ENCODE data around the gene HM13.
"Not testable (repeated sequence)": the region's sequence is repeated elsewhere in the genome, so short reads cannot be mapped to it uniquely, and the experiment has no call there.

The HM13 gene

GRCh38 chr20:31593221-31594001 lies 79.2 kb downstream of the HM13 start:
- DNase-seq, result peak; percentile 44

GRCh38 chr20:31594002-31594557 lies 79.8 kb downstream of the HM13 start:
- no peak for DNase-seq

GRCh38 chr20:31594558-31595379 lies 80.5 kb downstream of the HM13 start:
- no peak for DNase-seq

- no peak for DNase-seq
These were observed 81.1 kb downstream of the HM13 start for GRCh38 chr20:31595380-31595653.

- no peak for DNase-seq
These were observed 81.6 kb downstream of the HM13 start for GRCh38 chr20:31595654-31596411.

- DNase-seq, result not testable (repeated sequence)
These were observed 82.1 kb downstream of the HM13 start for GRCh38 chr20:31596412-31596715.

GRCh38 chr20:31596831-31597480 lies 82.7 kb downstream of the HM13 start:
- no peak for DNase-seq

- DNase-seq, result no peak
These were observed 83.2 kb downstream of the HM13 start for GRCh38 chr20:31597481-31597855.

GRCh38 chr20:31602431-31602778 lies 88.2 kb downstream of the HM13 start:
- DNase-seq, result no peak

- DNase-seq, result peak; percentile 92
These were observed 88.7 kb downstream of the HM13 start for GRCh38 chr20:31602779-31603441.

- DNase-seq, result peak; percentile 90
These were observed 89.8 kb downstream of the HM13 start for GRCh38 chr20:31603822-31604566.

- DNase-seq, result no peak
These were observed 90.4 kb downstream of the HM13 start for GRCh38 chr20:31604567-31605030.

GRCh38 chr20:31605031-31605901 lies 91.0 kb downstream of the HM13 start, which contains the start of gene ID1:
ID1 (plus strand) TSS chr20:31605289; CDS start chr20:31605388, 99 bp downstream.
- DNase-seq, result peak; percentile 90

- peak; percentile 16 for DNase-seq
These were observed 91.9 kb downstream of the HM13 start for GRCh38 chr20:31605902-31606803.

- DNase-seq, result no peak
These were observed 92.8 kb downstream of the HM13 start for GRCh38 chr20:31606804-31607639.

GRCh38 chr20:31607640-31608250 lies 93.5 kb downstream of the HM13 start:
- no peak for DNase-seq

- DNase-seq, result no peak
These were observed 94.2 kb downstream of the HM13 start for GRCh38 chr20:31608251-31608945.

Data from activated CD4-positive, alpha-beta T cell treated with anti-CD3 and anti-CD28 coated beads, Interleukin-2, Interleukin-6, amounts not matched to agents 100 ng/mL and 50 ng/mL, durations not matched to agents 16 hours and 8 hours (primary cell).